BE2C (cell line): Measurements from ENCODE around the gene COLEC11.

Experiments used
- DNase-seq: peaks from one replicate; pipeline ENCODE4 v3.0.0-alpha.2; 2020
- H3K27me3 ChIP-seq: fragments of 250-450 bp; sonication (Bioruptor Pico); 2 replicates; pipeline ENCODE4 v1.5.1; 2020; ENCODE audit warnings: mild to moderate bottlenecking
- H3K36me3 ChIP-seq: fragments of 250-450 bp; sonication (Bioruptor Pico); 2 replicates; pipeline ENCODE4 v1.5.1; 2020; ENCODE audit warnings: mild to moderate bottlenecking
- H3K4me1 ChIP-seq: fragments of 250-450 bp; sonication (Bioruptor Pico); 2 replicates; pipeline ENCODE4 v1.5.1; 2020
- H3K4me3 ChIP-seq: 2 replicates; pipeline ENCODE4 v1.5.1; 2011; ENCODE audit warnings: low read depth, low read length
- H3K9me3 ChIP-seq: fragments of 250-450 bp; sonication (Bioruptor Pico); 2 replicates; pipeline ENCODE4 v1.5.1; 2020
- CTCF ChIP-seq: IDR thresholded peaks from 2 replicates; pipeline ENCODE4 v1.5.1; 2012; ENCODE audit warnings: mild to moderate bottlenecking, low read depth, low read length

The COLEC11 gene

GRCh38 chr2:3587021-3587420 is 7.9 kb upstream of the COLEC11 start:
- peaks cover 22% of the 10 kb centered on the region for H3K4me1 ChIP-seq
- H3K36me3 ChIP-seq: peaks cover 24% of the 10 kb centered on the region
- H3K4me3 ChIP-seq: no peak overlapping the region
- no peak for TF ChIP-seq CTCF
- H3K27me3 ChIP-seq: no peaks in the 10 kb centered on the region
- H3K9me3 ChIP-seq: no peaks in the 10 kb centered on the region
- DNase-seq: no peak

GRCh38 chr2:3587432-3587831 is 7.5 kb upstream of the COLEC11 start:
- no peak for TF ChIP-seq CTCF

GRCh38 chr2:3588084-3588483 is 6.8 kb upstream of the COLEC11 start:
- Histone ChIP-seq H3K4me1 (peaks cover 21% of the 10 kb centered on the region), H3K36me3 (peaks cover 14% of the 10 kb centered on the region), H3K4me3 (no peak overlapping the region), H3K27me3 (no peaks in the 10 kb centered on the region), H3K9me3 (no peaks in the 10 kb centered on the region)
- TF ChIP-seq CTCF: no peak
- no peak for DNase-seq

More at GRCh38 chr2:3587432-3587831, 7.5 kb upstream of the COLEC11 start:
- peaks cover 22% of the 10 kb centered on the region for H3K4me1 ChIP-seq
- no peak overlapping the region for H3K4me3 ChIP-seq
- no peaks in the 10 kb centered on the region for H3K9me3 ChIP-seq
- no peaks in the 10 kb centered on the region for H3K27me3 ChIP-seq
- DNase-seq: no peak
- peaks cover 20% of the 10 kb centered on the region for H3K36me3 ChIP-seq

- no peak for DNase-seq
- Histone ChIP-seq H3K4me3 (no peak overlapping the region), H3K27me3 (no peaks in the 10 kb centered on the region), H3K36me3 (peaks cover 4% of the 10 kb centered on the region), H3K9me3 (no peaks in the 10 kb centered on the region), H3K4me1 (peaks cover 11% of the 10 kb centered on the region)
- TF ChIP-seq CTCF: no peak
These were observed 5.8 kb upstream of the COLEC11 start for GRCh38 chr2:3589086-3589485.

GRCh38 chr2:3595404-3595803 is 492 bp downstream of the COLEC11 start:
- peak; percentile 64 for DNase-seq
- Histone ChIP-seq H3K4me1 (no peaks in the 10 kb centered on the region), H3K36me3 (peaks cover 5% of the 10 kb centered on the region), H3K4me3 (peak overlapping the region; percentile 86), H3K27me3 (no peaks in the 10 kb centered on the region), H3K9me3 (no peaks in the 10 kb centered on the region)
- no peak for TF ChIP-seq CTCF

GRCh38 chr2:3595985-3596384 is 1.1 kb downstream of the COLEC11 start:
- no peaks in the 10 kb centered on the region for H3K4me1 ChIP-seq
- peaks cover 5% of the 10 kb centered on the region for H3K36me3 ChIP-seq
- no peak for TF ChIP-seq CTCF
- DNase-seq: no peak
- H3K27me3 ChIP-seq: no peaks in the 10 kb centered on the region
- H3K4me3 ChIP-seq: peak overlapping the region; percentile 86
- H3K9me3 ChIP-seq: no peaks in the 10 kb centered on the region
